ENCODE data around the gene BEND7. TPM values are rescaled to one million over a fixed set of nuclear protein-coding genes. Genes with fewer than 3 reads are reported as not detected.

Gene BEND7
- total RNA-seq, 1 donor from 2014 or later = 31.1 TPM

DNA sequence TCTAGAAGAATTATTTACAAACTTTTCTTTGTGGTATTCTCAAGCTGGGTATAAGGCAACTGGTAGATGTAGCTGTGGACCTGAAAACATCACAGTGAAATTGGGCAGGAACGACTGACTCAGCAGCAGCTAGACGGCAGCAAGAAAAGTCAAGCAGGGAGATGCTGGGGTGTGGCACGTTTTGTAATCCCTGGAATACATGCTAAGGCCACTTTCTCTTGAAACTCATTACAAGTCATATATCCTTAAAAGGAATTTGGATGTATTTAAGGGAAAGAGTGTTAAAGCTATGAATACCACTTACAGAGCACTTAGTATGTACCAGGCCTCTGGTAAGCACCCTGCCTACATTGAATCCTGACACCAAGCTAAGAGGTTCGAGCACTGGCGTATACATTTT lies 17.4 kb downstream of the BEND7 start:
- Histone ChIP-seq H3K4me3 (no peak overlapping the region), H3K27ac (no peak overlapping the region), H3K27me3 (no peaks in the 10 kb centered on the region), H3K9me3 (no peaks in the 10 kb centered on the region), H3K36me3 (no peaks in the 10 kb centered on the region), H3K4me1 (no peaks in the 10 kb centered on the region)
- DNase-seq (no peak), ATAC-seq (no peak)
- intact Hi-C loops (cut with DNase I) = no loop called here
- TF ChIP-seq CTCF (IDR thresholded peaks at IDR 0.05) = no peak

DNA sequence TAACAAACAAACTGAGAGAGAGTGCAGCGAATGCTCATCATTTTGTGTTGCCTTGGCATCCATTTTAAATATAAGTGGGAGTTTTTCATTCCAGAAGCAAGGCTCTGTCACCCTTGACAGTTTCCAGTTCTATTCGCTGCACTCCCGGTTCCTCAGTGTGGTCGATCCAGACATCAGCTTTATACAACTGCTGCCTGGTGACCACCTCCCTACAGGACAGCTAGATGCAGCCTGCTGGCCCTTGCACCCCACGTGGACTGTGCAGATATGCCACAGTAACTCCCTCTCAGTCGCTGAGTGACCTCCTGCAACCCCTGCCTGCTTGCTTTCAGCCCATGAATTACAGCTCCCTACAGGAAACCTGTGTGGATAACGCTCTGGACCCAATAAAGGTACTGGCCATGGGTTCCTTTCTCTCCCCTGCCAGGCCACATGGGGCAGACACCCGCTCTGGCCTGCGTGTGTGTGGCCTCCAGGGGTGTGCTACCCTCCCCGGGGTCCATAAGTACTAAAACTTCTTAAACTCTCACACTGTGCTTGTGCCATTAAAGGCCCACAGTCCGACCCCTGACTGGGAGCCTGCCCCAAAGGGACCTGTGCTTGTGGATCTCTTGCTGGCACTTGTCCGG lies 23.6 kb downstream of the BEND7 start:
- Histone ChIP-seq H3K4me3 (no peak overlapping the region), H3K27me3 (no peaks in the 10 kb centered on the region), H3K4me1 (no peaks in the 10 kb centered on the region), H3K27ac (no peak overlapping the region), H3K9me3 (no peaks in the 10 kb centered on the region), H3K36me3 (no peaks in the 10 kb centered on the region)
- DNase-seq (no peak), ATAC-seq (no peak)
- no peak for TF ChIP-seq CTCF (IDR thresholded peaks at IDR 0.05)
- intact Hi-C loops (cut with DNase I) = no loop called here

GRCh38 chr10:13503745-13504463 lies 24.9 kb downstream of the BEND7 start:
- DNase-seq (no peak), ATAC-seq (no peak)
- no peaks in the 10 kb centered on the region for H3K27me3 ChIP-seq
- intact Hi-C loops (cut with DNase I) = no loop called here
- no peaks in the 10 kb centered on the region for H3K9me3 ChIP-seq
- no peak overlapping the region for H3K4me3 ChIP-seq
- no peak for TF ChIP-seq CTCF (IDR thresholded peaks at IDR 0.05)
- no peaks in the 10 kb centered on the region for H3K36me3 ChIP-seq
- H3K4me1 ChIP-seq = no peaks in the 10 kb centered on the region
- no peak overlapping the region for H3K27ac ChIP-seq

DNA sequence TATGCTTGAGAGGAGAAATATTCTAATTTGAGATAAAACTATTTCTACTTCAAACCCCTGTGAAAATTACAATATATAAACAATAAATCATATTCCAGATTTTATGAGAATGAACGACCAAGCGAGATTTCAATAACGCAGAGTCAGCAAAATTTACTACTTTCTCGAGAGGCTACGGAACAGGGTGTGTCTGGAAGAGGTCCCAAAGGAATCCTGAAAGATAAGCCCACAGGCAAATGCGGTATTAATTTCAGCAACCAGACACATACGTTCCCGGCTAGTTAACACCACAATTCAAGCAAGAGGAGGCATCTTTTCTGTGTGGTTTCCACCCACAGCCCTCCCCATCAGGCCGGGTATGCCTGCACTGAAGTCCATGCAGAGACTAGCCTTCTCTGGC lies 26.4 kb downstream of the BEND7 start:
- Histone ChIP-seq H3K4me1 (no peaks in the 10 kb centered on the region), H3K9me3 (no peaks in the 10 kb centered on the region), H3K27ac (no peak overlapping the region), H3K4me3 (no peak overlapping the region), H3K27me3 (no peaks in the 10 kb centered on the region), H3K36me3 (no peaks in the 10 kb centered on the region)
- no peak for TF ChIP-seq CTCF (IDR thresholded peaks at IDR 0.05)
- ATAC-seq = no peak
- no peak for DNase-seq
- intact Hi-C loops (cut with DNase I) = no loop called here

DNA sequence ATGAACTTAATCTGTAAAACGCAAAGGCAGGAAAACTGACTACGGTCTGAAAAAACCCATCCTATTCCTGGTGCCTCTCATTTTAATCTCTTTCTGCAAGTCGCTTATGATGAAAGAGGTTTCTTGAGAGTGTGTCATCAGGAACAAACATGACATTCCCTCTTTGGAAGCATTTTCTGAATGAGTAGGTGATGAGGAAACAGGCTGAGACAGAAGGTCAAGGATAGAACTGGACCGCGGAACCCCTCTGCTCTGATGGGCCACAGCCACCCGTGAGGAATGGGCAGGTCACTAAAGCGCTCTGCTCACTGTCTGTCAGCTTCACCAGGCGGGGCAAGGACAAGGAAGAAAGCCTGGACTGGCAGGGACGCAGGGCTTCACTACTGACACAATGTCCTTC lies 28.6 kb downstream of the BEND7 start:
- intact Hi-C loops (cut with DNase I) = no loop called here
- H3K4me3 ChIP-seq = no peak overlapping the region
- TF ChIP-seq CTCF (IDR thresholded peaks at IDR 0.05) = no peak
- peaks cover 6% of the 10 kb centered on the region for H3K36me3 ChIP-seq
- H3K4me1 ChIP-seq = no peaks in the 10 kb centered on the region
- H3K27ac ChIP-seq = no peak overlapping the region
- no peaks in the 10 kb centered on the region for H3K27me3 ChIP-seq
- ATAC-seq (no peak), DNase-seq (no peak)
- H3K9me3 ChIP-seq = no peaks in the 10 kb centered on the region

Measured in upper lobe of right lung (tissue), 1 donor.